CD14-positive monocyte (primary cell): ENCODE measurements around the gene PHOSPHO2. TPM values are rescaled to one million over a fixed set of nuclear protein-coding genes. Genes with fewer than 3 reads are reported as not detected.

ENCODE experiments used
- DNase-seq, 3 donors: peaks; one replicate each; pipeline ENCODE4 v3.0.0-alpha.2; 2011 to 2022
- H2AFZ ChIP-seq: 2 replicates; pipeline ENCODE4 v1.6.0; 2012; ENCODE audit warnings: mild to moderate bottlenecking, low read depth, low read length, inconsistent platforms; ENCODE audit not compliant: insufficient read depth, poor library complexity, severe bottlenecking
- H3K27ac ChIP-seq, 2 donors: 1 replicate in 1 of 2; 2 replicates in 1 of 2; pipeline ENCODE4 v1.5.1; 2012 to 2013; ENCODE audit warnings: low read length in 2 of 2, control low read depth in 1 of 2, inconsistent platforms in 1 of 2, low read depth in 1 of 2, mild to moderate bottlenecking in 1 of 2
- H3K27me3 ChIP-seq, 2 donors: one replicate each; pipeline versions ENCODE4 v1.6.0 to v1.6.1; 2011 to 2013; ENCODE audit warnings: low read length in 2 of 2; ENCODE audit not compliant: control insufficient read depth in 2 of 2, insufficient read depth in 2 of 2
- H3K36me3 ChIP-seq, 2 donors: replicated peaks in 1 of 2; 1 replicate in 1 of 2; 2 replicates in 1 of 2; pipeline versions ENCODE4 v1.5.1 to v1.6.1; 2012 to 2013; ENCODE audit warnings: low read length in 2 of 2, control low read depth in 1 of 2, inconsistent platforms in 1 of 2, mild to moderate bottlenecking in 1 of 2; ENCODE audit not compliant: insufficient read depth in 2 of 2, control insufficient read depth in 1 of 2
- H3K4me1 ChIP-seq, 2 donors: 1 replicate in 1 of 2; 2 replicates in 1 of 2; pipeline versions ENCODE4 v1.5.1 to v1.6.1; 2012 to 2013; ENCODE audit warnings: low read length in 2 of 2, control low read depth in 1 of 2, inconsistent platforms in 1 of 2, mild to moderate bottlenecking in 1 of 2, moderate library complexity in 1 of 2; ENCODE audit not compliant: insufficient read depth in 2 of 2, control insufficient read depth in 1 of 2
- H3K4me2 ChIP-seq: replicated peaks from 2 replicates; pipeline ENCODE3; 2012; ENCODE audit warnings: low read length, moderate library complexity, mild to moderate bottlenecking; ENCODE audit not compliant: poor library complexity, severe bottlenecking; ENCODE audit errors: extremely low read depth
- H3K4me3 ChIP-seq, 3 experiments: fragments of 200-600 bp in 1 of 3; sonication (generic) in 1 of 3; replicated peaks in 1 of 3; 1 replicate in 2 of 3; 2 replicates in 1 of 3; pipeline ENCODE4 v1.5.1; 2011 to 2013; ENCODE audit warnings: low read length in 3 of 3, mild to moderate bottlenecking in 3 of 3, control low read depth in 2 of 3, low read depth in 2 of 3, inconsistent platforms in 1 of 3, moderate library complexity in 1 of 3
- H3K79me2 ChIP-seq: 2 replicates; pipeline ENCODE4 v1.6.0; 2012; ENCODE audit warnings: mild to moderate bottlenecking, control low read depth, inconsistent platforms, low read length, moderate library complexity; ENCODE audit not compliant: insufficient read depth
- H3K9ac ChIP-seq: 2 replicates; pipeline ENCODE4 v1.6.0; 2017; ENCODE audit warnings: low read length, mild to moderate bottlenecking; ENCODE audit not compliant: insufficient read depth, poor library complexity, severe bottlenecking
- H3K9me3 ChIP-seq, 2 donors: replicated peaks in 1 of 2; 1 replicate in 1 of 2; 2 replicates in 1 of 2; pipeline versions ENCODE4 v1.5.1 to v1.6.1; 2012 to 2013; ENCODE audit warnings: low read length in 2 of 2, control low read depth in 1 of 2; ENCODE audit not compliant: control insufficient read depth in 1 of 2, insufficient read depth in 1 of 2
- H4K20me1 ChIP-seq: 2 replicates; pipeline ENCODE4 v1.6.0; 2012; ENCODE audit warnings: mild to moderate bottlenecking, low read length, control low read depth, moderate library complexity; ENCODE audit not compliant: insufficient read depth
- H3K27ac Mint-ChIP-seq, 7 donors: one replicate each; pipeline ENCODE4 v1.8.0; 2020; ENCODE audit warnings: mild to moderate bottlenecking in 7 of 7, mixed read lengths in 7 of 7, moderate library complexity in 6 of 7, inconsistent platforms in 2 of 7
- H3K27me3 Mint-ChIP-seq, 3 donors: one replicate each; pipeline ENCODE4 v1.8.0; 2021 to 2022; ENCODE audit warnings: low read depth in 3 of 3, mild to moderate bottlenecking in 3 of 3, mixed read lengths in 3 of 3, moderate library complexity in 3 of 3, inconsistent platforms in 1 of 3
- H3K36me3 Mint-ChIP-seq, 2 donors: one replicate each; pipeline ENCODE4 v1.8.0; 2020; ENCODE audit warnings: mixed read lengths in 2 of 2, inconsistent platforms in 1 of 2, mild to moderate bottlenecking in 1 of 2
- H3K4me1 Mint-ChIP-seq: one replicate; pipeline ENCODE4 v1.8.0; 2020; ENCODE audit warnings: mild to moderate bottlenecking, mixed read lengths
- H3K4me3 Mint-ChIP-seq, 2 donors: one replicate each; pipeline ENCODE4 v1.8.0; 2020; ENCODE audit warnings: mild to moderate bottlenecking in 2 of 2, mixed read lengths in 2 of 2, moderate library complexity in 1 of 2
- H3K9me3 Mint-ChIP-seq, 7 donors: one replicate each; pipeline ENCODE4 v1.8.0; 2020 to 2022; ENCODE audit warnings: mixed read lengths in 7 of 7, mild to moderate bottlenecking in 6 of 7, moderate library complexity in 6 of 7, inconsistent platforms in 2 of 7
- CTCF ChIP-seq: fragments of 200-600 bp; IDR thresholded peaks from one replicate; pipeline ENCODE4 v1.8.0; 2022; ENCODE audit warnings: antibody characterized with exemption, mild to moderate bottlenecking
- WGBS: methylation state at CpG from one replicate; pipeline ENCODE4 v1.1.5; 2013; ENCODE audit warnings: missing lambda C conversion rate; ENCODE audit not compliant: insufficient coverage; 5-methylcytosine and 5-hydroxymethylcytosine counted together
- intact Hi-C, 2 donors: fragments of 100-400 bp; cut with micrococcal nuclease; formaldehyde crosslinking; loops; one replicate each; pipeline versions ENCODE4 v1.15.0 to v1.15.1; 2023
- polyA plus RNA-seq, 3 donors: library from polyadenylated mRNA; depleted of rRNA in 1 of 3; unstranded in 2 of 3; stranded (reverse) in 1 of 3; fragments of 300-500 nt in 2 of 3; fragments of >200 nt in 1 of 3; fragmentation: Illumina TruSeq in 2 of 3; gene quantifications; 1 replicate in 2 of 3; 2 replicates in 1 of 3; pipeline ENCODE4 v1.2.3, GENCODE V29; 2012 to 2021

The PHOSPHO2 gene
- polyA plus RNA-seq, 3 donors, result 0.53 to 1.2 (median 0.74) TPM

DNA sequence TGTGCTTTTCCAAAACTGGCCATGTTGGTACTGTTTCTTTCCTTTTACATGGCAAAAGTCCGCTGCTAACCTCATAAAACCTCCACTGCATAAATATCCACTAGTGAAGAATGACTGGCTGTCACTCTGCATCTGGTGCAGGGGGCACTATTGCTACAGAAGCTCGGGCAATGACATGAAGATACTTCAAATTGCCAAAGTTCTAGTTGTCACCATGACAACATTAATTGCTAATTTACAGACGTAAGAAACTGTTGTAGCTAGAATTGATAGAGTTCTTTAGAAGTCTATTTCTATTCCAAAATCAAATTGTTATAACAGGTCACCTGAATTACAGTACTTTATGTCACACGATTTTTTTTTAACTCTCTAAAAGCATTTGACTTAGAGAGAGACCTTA, 909 bp upstream of the PHOSPHO2 start:
- Histone ChIP-seq H3K9ac (no peak overlapping the region), H3K4me3 (no peak overlapping the region), H3K79me2 (no peaks in the 10 kb centered on the region), H3K27me3 (peaks cover 0 to 2% of the 10 kb centered on the region in 2 donors), H3K36me3 (no peaks in the 10 kb centered on the region), H3K4me2 (peak overlapping the region; percentile 83), H2AFZ (peak overlapping the region; percentile 95), H3K9me3 (peaks cover 0 to 3% of the 10 kb centered on the region in 2 donors), H4K20me1 (no peaks in the 10 kb centered on the region), H3K27ac (no peak overlapping the region), H3K4me1 (peaks cover 14 to 16% of the 10 kb centered on the region in 2 donors)
- no CpG with 5 or more reads among the region's 4 CpGs for WGBS
- intact Hi-C loops, result loop anchor here (10.0 kb wide), 1 partner anchor 109 kb away; the partner anchor contains the start of gene PPIG (in 2 of the 2)
- peak; percentile 6 to 15 (median 11) for DNase-seq
- H3K27me3 Mint-ChIP-seq, result peaks cover 7 to 11% (median 7%) of the 10 kb centered on the region in 3 donors
- peak overlapping the region; percentile 90 to 98 for H3K4me3 Mint-ChIP-seq
- H3K27ac Mint-ChIP-seq, result peak overlapping the region in 6 of 7 donors; percentile 93 to 99 (median 97)
- H3K36me3 Mint-ChIP-seq, result no peaks in the 10 kb centered on the region
- H3K4me1 Mint-ChIP-seq, result peaks cover 11% of the 10 kb centered on the region
- H3K9me3 Mint-ChIP-seq, result peaks cover 6 to 24% (median 13%) of the 10 kb centered on the region in 7 donors
- no peak for TF ChIP-seq CTCF

DNA sequence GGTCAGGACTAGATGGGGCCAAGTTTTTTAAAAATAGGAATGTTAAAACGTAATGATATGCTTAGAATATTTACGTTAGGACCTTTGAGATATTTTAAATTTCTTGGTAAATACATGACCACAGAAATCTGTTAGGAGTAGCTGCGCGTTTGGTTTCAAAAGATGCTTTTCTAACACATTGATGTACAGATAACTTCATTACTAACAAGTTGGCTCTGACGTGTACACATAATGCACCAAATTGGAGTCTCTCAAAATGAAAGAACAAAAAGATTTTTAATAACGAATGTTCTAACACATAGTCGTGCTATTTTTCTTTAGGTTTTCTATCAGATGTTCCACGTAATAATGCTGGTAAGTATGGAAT, 608 bp downstream of the PHOSPHO2 start:
- Histone ChIP-seq H3K4me1 (peaks cover 14 to 16% of the 10 kb centered on the region in 2 donors), H3K4me2 (peak overlapping the region; percentile 83), H3K36me3 (no peaks in the 10 kb centered on the region), H4K20me1 (no peaks in the 10 kb centered on the region), H3K27me3 (peaks cover 0 to 2% of the 10 kb centered on the region in 2 donors), H3K9ac (peak overlapping the region; percentile 81), H3K79me2 (no peaks in the 10 kb centered on the region), H3K4me3 (peak overlapping the region; percentile 47 to 85 (median 83)), H3K27ac (peak overlapping the region; percentile 65 to 88), H3K9me3 (peaks cover 0 to 2% of the 10 kb centered on the region in 2 donors), H2AFZ (peak overlapping the region; percentile 95)
- DNase-seq, result no peak
- WGBS, result 70% methylated on average over 2 of the region's 8 CpGs
- Mint-ChIP-seq H3K4me1 (peaks cover 11% of the 10 kb centered on the region), H3K27ac (peak overlapping the region; percentile 85 to 99 (median 96)), H3K27me3 (peaks cover 7 to 11% (median 7%) of the 10 kb centered on the region in 3 donors), H3K9me3 (peaks cover 5 to 15% (median 8%) of the 10 kb centered on the region in 7 donors), H3K36me3 (peaks cover 0 to 3% of the 10 kb centered on the region in 2 donors), H3K4me3 (peak overlapping the region; percentile 90 to 98)
- no peak for TF ChIP-seq CTCF
- intact Hi-C loops, result loop anchor here (10.0 kb wide), 1 partner anchor 110 kb away; the partner anchor contains the start of gene PPIG (in 2 of the 2)
